Stimulated activated CD8-positive, alpha-beta memory T cell treated with anti-CD3 and anti-CD28 coated beads, Interleukin-4, amount 100 ng/mL, for 24 hours (primary cell): ENCODE results near the gene ARHGAP26.

ENCODE experiments used
- DNase-seq: peaks from one replicate; pipeline ENCODE4 v3.0.0-alpha.2; 2020; ENCODE audit warnings: low read depth

The ARHGAP26 gene

GRCh38 chr5:143275512-143276363 lies 505.6 kb downstream of the ARHGAP26 start:
- DNase-seq, result no peak

- no peak for DNase-seq
Measured at GRCh38 chr5:143277536-143277935, 507.4 kb downstream of the ARHGAP26 start.
